Activated CD4-positive, alpha-beta memory T cell treated with anti-CD3 and anti-CD28 coated beads, Interleukin-2, amount 10 ng/mL, durations not matched to agents 7 days and 5 days (primary cell): ENCODE data around the gene C1QTNF1. TPM values are rescaled to one million over a fixed set of nuclear protein-coding genes. Genes with fewer than 3 reads are reported as not detected.

ENCODE experiments used
- CTCF ChIA-PET: fragments of 350-600 bp; sonication (Branson Sonifier 250); formaldehyde crosslinking; loops from one replicate; lab custom pipeline; 2021; ENCODE audit warnings: antibody characterized with exemption, inconsistent platforms; lab: Charles Lee
- POLR2A ChIA-PET: fragments of 350-600 bp; sonication (Branson Sonifier 250); formaldehyde crosslinking; loops from one replicate; lab custom pipeline; 2021; ENCODE audit warnings: antibody characterized with exemption; lab: Charles Lee
- DNase-seq: peaks from one replicate; pipeline ENCODE4 v3.0.0-alpha.2; 2020
- H3K27ac Mint-ChIP-seq: one replicate; pipeline ENCODE4 v1.8.0; 2021; ENCODE audit warnings: mild to moderate bottlenecking, mixed read lengths
- H3K27me3 Mint-ChIP-seq: one replicate; pipeline ENCODE4 v1.8.0; 2021; ENCODE audit warnings: mixed read lengths
- H3K36me3 Mint-ChIP-seq: one replicate; pipeline ENCODE4 v1.8.0; 2021; ENCODE audit warnings: low read depth, mixed read lengths
- H3K4me1 Mint-ChIP-seq: one replicate; pipeline ENCODE4 v1.8.0; 2021; ENCODE audit warnings: mixed read lengths
- H3K4me3 Mint-ChIP-seq: one replicate; pipeline ENCODE4 v1.8.0; 2021; ENCODE audit warnings: mild to moderate bottlenecking, mixed read lengths
- H3K9me3 Mint-ChIP-seq: one replicate; pipeline ENCODE4 v1.8.0; 2021; ENCODE audit warnings: mixed read lengths
- total RNA-seq, 2 experiments: library from RNA; stranded (reverse); gene quantifications; one replicate each; pipeline ENCODE4 v1.2.3, GENCODE V29; 2021

The C1QTNF1 gene
- total RNA-seq, 2 experiments from 2014 or later, result not detected

DNA sequence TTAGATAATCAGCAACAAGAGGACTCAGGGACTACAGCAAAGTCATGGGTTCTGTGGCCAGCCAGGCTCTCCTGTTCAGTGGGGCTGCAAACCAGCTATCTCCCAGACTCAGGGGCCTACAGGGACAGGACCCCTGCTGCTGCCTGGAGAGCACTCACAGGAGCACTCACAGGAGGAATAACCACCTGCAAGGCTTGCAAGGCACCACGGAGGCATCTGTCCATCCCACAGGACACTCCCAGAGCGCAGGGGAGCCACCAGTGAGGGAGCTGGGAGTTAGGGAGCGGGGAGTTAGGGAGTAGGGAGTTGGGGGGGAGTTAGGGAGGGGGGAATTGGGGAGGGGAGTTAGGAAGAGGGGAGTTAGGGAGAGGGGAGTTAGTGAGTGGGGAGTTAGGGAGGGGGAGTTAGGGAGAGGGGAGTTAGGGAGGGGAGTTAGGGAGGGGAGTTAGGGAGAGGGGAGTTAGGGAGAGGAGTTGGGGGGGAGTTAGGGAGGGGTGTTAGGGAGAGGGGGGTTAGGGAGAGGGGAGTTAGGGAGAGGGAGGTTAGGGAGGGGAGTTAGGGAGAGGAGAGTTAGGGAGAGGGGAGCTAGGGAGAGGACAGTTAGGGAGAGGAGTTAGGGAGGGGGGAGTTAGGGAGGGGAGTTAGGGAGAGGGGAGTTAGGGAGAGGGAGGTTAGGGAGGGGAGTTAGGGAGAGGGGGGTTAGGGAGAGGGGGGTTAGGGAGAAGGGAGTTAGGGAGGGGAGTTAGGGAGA lies 20.1 kb upstream of the C1QTNF1 start:
- Mint-ChIP-seq H3K4me3 (no peak overlapping the region), H3K27me3 (no peaks in the 10 kb centered on the region), H3K4me1 (peaks cover 38% of the 10 kb centered on the region), H3K36me3 (peaks cover 32% of the 10 kb centered on the region), H3K9me3 (no peaks in the 10 kb centered on the region), H3K27ac (no peak overlapping the region)
- ChIA-PET CTCF (interaction anchor here (1.7 kb wide), 1 partner anchor 33 kb away, joined by 5 read pairs; no protein-coding TSS in a partner anchor), POLR2A (no interaction called here)
- no peak for DNase-seq

- peak; percentile 35 for DNase-seq
- POLR2A ChIA-PET, result no interaction called here
- no peak overlapping the region for H3K4me3 Mint-ChIP-seq
- peaks cover 44% of the 10 kb centered on the region for H3K4me1 Mint-ChIP-seq
- CTCF ChIA-PET, result no interaction called here
- H3K27ac Mint-ChIP-seq, result peak overlapping the region; percentile 48
- no peaks in the 10 kb centered on the region for H3K27me3 Mint-ChIP-seq
- no peaks in the 10 kb centered on the region for H3K9me3 Mint-ChIP-seq
- peaks cover 30% of the 10 kb centered on the region for H3K36me3 Mint-ChIP-seq
Observed at GRCh38 chr17:79005063-79005861, 18.7 kb upstream of the C1QTNF1 start.

GRCh38 chr17:79006046-79006445 lies 17.9 kb upstream of the C1QTNF1 start:
- no peak overlapping the region for H3K4me3 Mint-ChIP-seq
- POLR2A ChIA-PET, result no interaction called here
- CTCF ChIA-PET, result no interaction called here
- no peaks in the 10 kb centered on the region for H3K27me3 Mint-ChIP-seq
- peak overlapping the region; percentile 48 for H3K27ac Mint-ChIP-seq
- peaks cover 50% of the 10 kb centered on the region for H3K4me1 Mint-ChIP-seq
- H3K36me3 Mint-ChIP-seq, result peaks cover 27% of the 10 kb centered on the region
- no peaks in the 10 kb centered on the region for H3K9me3 Mint-ChIP-seq
- no peak for DNase-seq

DNA sequence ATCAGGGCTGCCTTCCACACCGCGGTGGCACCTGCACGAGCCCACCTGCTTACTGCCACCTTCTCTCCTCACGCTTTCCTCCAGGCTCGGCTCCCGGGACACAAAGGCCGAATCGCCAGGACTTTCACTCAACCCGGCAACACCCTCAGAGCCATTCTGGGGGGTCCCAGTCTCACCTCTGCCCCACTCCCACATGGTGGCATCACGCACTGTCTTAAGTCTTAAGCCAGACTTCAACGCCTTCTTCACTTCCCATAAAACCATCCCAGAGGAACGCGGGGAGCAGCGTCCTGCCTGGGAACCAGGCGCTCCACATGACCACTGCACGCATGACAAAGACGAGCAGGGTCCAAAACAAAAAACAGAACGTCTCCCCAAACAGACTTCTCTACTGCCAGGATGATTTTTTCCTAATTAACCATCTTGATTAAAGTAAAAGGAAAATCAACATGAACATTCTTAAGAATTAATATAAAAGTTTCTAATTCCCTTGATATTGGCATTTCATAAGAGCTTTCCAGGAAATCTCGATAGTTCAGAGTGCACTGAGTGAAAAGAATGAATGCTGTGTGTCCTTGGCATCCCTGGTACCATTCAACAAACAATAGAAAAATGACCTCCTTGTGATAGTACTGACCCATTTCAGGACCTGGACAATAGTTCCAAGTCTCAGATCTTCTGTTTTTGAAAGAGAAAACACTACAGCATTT lies 17.0 kb upstream of the C1QTNF1 start:
- ChIA-PET POLR2A (interaction anchor here (1.3 kb wide), 1 partner anchor 27 kb away, joined by 3 read pairs; the partner anchor contains the start of gene LGALS3BP), CTCF (no interaction called here)
- peaks cover 25% of the 10 kb centered on the region for H3K36me3 Mint-ChIP-seq
- H3K27ac Mint-ChIP-seq, result peak overlapping the region; percentile 63
- H3K27me3 Mint-ChIP-seq, result no peaks in the 10 kb centered on the region
- peak overlapping the region; percentile 94 for H3K4me3 Mint-ChIP-seq
- no peaks in the 10 kb centered on the region for H3K9me3 Mint-ChIP-seq
- H3K4me1 Mint-ChIP-seq, result peaks cover 52% of the 10 kb centered on the region
- no peak for DNase-seq

DNA sequence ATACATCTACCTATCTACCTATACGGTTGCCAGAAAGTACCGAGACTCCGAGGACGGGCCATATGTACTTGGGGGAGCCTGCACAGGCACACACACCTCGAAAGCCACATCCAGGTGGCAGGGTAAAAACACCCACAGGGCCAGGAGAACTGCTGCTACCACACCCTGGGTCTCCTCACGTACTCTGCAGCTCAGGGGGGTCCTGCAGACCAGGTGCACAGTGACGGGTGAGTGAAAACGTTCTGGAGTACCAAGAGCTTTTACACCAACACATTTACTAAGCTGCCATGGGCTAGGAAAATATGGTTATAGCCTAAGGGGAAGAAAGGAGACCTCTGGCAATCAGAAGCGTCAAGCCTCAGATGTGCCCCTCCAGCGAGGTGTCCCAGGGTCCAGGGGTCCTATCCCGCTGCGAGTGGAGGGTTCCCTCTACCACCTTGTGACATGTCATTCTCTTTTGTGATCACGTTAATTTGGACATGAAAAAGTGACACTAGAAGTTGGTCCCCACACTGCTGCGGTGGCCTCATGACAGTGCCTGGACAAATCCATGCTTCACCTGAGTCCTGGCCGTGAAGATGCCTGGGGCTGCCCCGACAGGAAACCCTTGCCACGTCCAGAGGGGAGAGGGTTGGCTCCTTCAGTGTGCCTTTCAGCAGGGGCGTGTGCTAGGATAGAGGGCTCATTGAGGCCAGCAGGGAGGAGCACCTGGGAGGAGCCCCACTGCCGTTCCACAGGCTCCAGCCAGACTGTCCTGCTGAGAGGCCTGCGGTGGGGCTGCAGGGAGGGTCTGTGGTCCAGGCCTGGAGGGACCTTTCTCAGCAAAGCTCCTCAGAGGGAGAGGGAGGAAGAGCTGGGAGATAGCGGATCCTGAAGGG lies 16.2 kb upstream of the C1QTNF1 start:
- no peak for DNase-seq
- H3K27ac Mint-ChIP-seq, result peak overlapping the region; percentile 90
- H3K4me3 Mint-ChIP-seq, result peak overlapping the region; percentile 94
- ChIA-PET CTCF (no interaction called here), POLR2A (interaction anchor here (1.3 kb wide), 1 partner anchor 28 kb away, joined by 3 read pairs; the partner anchor contains the start of gene LGALS3BP)
- H3K9me3 Mint-ChIP-seq, result no peaks in the 10 kb centered on the region
- peaks cover 1% of the 10 kb centered on the region for H3K27me3 Mint-ChIP-seq
- peaks cover 20% of the 10 kb centered on the region for H3K36me3 Mint-ChIP-seq
- H3K4me1 Mint-ChIP-seq, result peaks cover 52% of the 10 kb centered on the region

DNA sequence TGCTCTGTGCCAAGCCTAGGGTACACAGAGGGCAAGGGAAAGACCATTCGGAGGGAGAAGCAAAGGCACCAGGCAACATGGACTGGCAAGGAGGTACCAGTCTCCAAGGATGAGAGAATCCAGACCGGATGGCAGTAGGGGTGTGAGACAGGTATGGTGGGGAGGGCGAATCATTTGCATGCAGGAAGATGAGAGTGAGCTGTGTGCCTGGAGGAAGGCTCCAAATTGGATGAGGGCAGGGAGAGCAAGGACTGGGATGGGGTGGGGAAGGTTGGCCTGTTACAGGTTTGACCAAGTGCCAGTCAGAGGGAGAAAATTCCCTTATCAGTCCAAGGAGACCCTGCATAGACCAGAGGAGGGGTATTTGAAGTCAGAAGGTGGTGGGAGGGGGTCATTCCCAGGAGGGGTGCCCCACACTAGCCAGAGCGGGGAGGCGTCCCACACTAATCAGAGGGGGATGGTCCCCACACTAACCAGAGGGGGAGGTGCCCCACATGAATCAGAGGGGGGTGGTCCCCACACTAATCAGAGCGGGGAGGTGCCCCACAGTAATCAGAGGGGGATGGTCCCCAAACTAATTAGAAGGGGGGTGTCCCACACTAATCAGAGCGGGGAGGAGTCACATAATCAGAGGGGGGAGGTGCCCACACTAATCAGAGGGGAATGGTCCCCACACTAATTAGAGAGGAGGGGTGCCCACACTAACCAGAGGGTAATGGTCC lies 15.1 kb upstream of the C1QTNF1 start:
- H3K4me1 Mint-ChIP-seq, result peaks cover 52% of the 10 kb centered on the region
- H3K36me3 Mint-ChIP-seq, result peaks cover 17% of the 10 kb centered on the region
- POLR2A ChIA-PET, result no interaction called here
- H3K27me3 Mint-ChIP-seq, result peaks cover 8% of the 10 kb centered on the region
- H3K9me3 Mint-ChIP-seq, result no peaks in the 10 kb centered on the region
- peak overlapping the region; percentile 90 for H3K27ac Mint-ChIP-seq
- CTCF ChIA-PET, result interaction anchor here (0.7 kb wide), 1 partner anchor 13 kb away, joined by 3 read pairs; no protein-coding TSS in a partner anchor
- no peak for DNase-seq
- H3K4me3 Mint-ChIP-seq, result peak overlapping the region; percentile 94

GRCh38 chr17:79009397-79010303 lies 14.3 kb upstream of the C1QTNF1 start, which contains the start of gene CANT1:
Gene CANT1 (minus strand): TSS chr17:79009764. CDS start chr17:78997622, 12,142 bp downstream.
- H3K27ac Mint-ChIP-seq, result peak within 1 kb of the TSS; percentile 90
- H3K4me3 Mint-ChIP-seq, result peak within 1 kb of the TSS; percentile 94

GRCh38 chr17:79010304-79010646 lies 13.7 kb upstream of the C1QTNF1 start:
- H3K27me3 Mint-ChIP-seq, result peaks cover 12% of the 10 kb centered on the region
- peaks cover 3% of the 10 kb centered on the region for H3K9me3 Mint-ChIP-seq
- peak overlapping the region; percentile 49 for H3K27ac Mint-ChIP-seq
- ChIA-PET CTCF (no interaction called here), POLR2A (interaction anchor here (0.6 to 0.9 kb wide), 5 partner anchors 10 to 185 kb away, joined by 3 read pairs; partner anchors contain the start of gene ENGASE)
- H3K4me1 Mint-ChIP-seq, result peaks cover 50% of the 10 kb centered on the region
- DNase-seq, result no peak
- H3K4me3 Mint-ChIP-seq, result peak overlapping the region; percentile 94
- peaks cover 17% of the 10 kb centered on the region for H3K36me3 Mint-ChIP-seq

More at GRCh38 chr17:79009397-79010303, 14.3 kb upstream of the C1QTNF1 start, which contains the start of gene CANT1:
- Mint-ChIP-seq H3K27me3 (peaks cover 12% of the 10 kb centered on the region), H3K36me3 (peaks cover 17% of the 10 kb centered on the region), H3K9me3 (peaks cover 3% of the 10 kb centered on the region), H3K4me1 (peaks cover 52% of the 10 kb centered on the region)
- peak; percentile 88 for DNase-seq
- ChIA-PET CTCF (interaction anchor here (0.7 kb wide), 1 partner anchor 12 kb away, joined by 3 read pairs; no protein-coding TSS in a partner anchor), POLR2A (interaction anchor here (0.6 to 0.9 kb wide), 5 partner anchors 9 to 185 kb away, joined by 3 read pairs; partner anchors contain the start of gene ENGASE)

- no peak overlapping the region for H3K4me3 Mint-ChIP-seq
- CTCF ChIA-PET, result no interaction called here
Observed at GRCh38 chr17:79011451-79012147, 12.4 kb upstream of the C1QTNF1 start.

GRCh38 chr17:79012563-79013134 lies 11.3 kb upstream of the C1QTNF1 start:
- peaks cover 16% of the 10 kb centered on the region for H3K27me3 Mint-ChIP-seq
- no peak overlapping the region for H3K4me3 Mint-ChIP-seq
- CTCF ChIA-PET, result interaction anchor here (1.1 kb wide), 1 partner anchor 9 kb away, joined by 3 read pairs; no protein-coding TSS in a partner anchor
- H3K4me1 Mint-ChIP-seq, result peaks cover 26% of the 10 kb centered on the region
- POLR2A ChIA-PET, result no interaction called here
- peaks cover 8% of the 10 kb centered on the region for H3K36me3 Mint-ChIP-seq
- H3K9me3 Mint-ChIP-seq, result peaks cover 3% of the 10 kb centered on the region
- H3K27ac Mint-ChIP-seq, result no peak overlapping the region
- no peak for DNase-seq

More at GRCh38 chr17:79011451-79012147, 12.4 kb upstream of the C1QTNF1 start:
- DNase-seq, result no peak
- POLR2A ChIA-PET, result no interaction called here
- no peak overlapping the region for H3K27ac Mint-ChIP-seq
- peaks cover 37% of the 10 kb centered on the region for H3K4me1 Mint-ChIP-seq
- peaks cover 3% of the 10 kb centered on the region for H3K9me3 Mint-ChIP-seq
- peaks cover 17% of the 10 kb centered on the region for H3K36me3 Mint-ChIP-seq
- H3K27me3 Mint-ChIP-seq, result peaks cover 12% of the 10 kb centered on the region
